ENCODE measurements around the gene ME3. TPM values are rescaled to one million over a fixed set of nuclear protein-coding genes. Genes with fewer than 3 reads are reported as not detected.

Gene ME3
- total RNA-seq, 1 experiment from 2014 or later, result 83.8 TPM

- intact Hi-C loops (cut with micrococcal nuclease), result loop anchor here (2.0 to 5.0 kb wide), 3 partner anchors 15 to 130 kb away; no protein-coding TSS in a partner anchor
- peak overlapping the region; percentile 66 for H3K9ac ChIP-seq (ENCODE audit: low read length)
Measured at GRCh38 chr11:86592047-86592591, 80.3 kb downstream of the ME3 start.

DNA sequence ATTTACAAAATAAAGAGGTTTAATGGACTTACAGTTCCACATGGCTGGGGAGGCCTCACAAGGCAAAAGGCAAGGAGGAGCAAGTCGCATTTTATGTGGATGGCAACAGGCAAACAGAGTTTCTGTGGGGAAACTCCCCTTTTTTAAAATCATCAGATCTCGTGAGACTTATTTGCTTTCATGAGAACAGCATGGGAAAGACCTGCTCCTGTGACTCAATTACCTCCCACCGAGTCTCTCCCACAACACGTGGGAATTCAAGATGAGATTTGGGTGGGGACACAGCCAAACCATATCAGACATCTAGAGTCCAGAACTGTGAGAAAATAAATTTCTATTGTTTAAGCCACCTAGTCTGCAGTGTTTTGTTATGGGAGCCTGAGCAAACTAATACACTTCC, 80.8 kb downstream of the ME3 start:
- Histone ChIP-seq H3F3A (ENCODE audit: low read length, unreplicated experiment) (peaks cover 14% of the 10 kb centered on the region), H4K20me1 (ENCODE audit: low read length) (no peaks in the 10 kb centered on the region), H3K79me2 (ENCODE audit: low read length) (no peaks in the 10 kb centered on the region), H3K27ac (ENCODE audit: low read length) (peak overlapping the region; percentile 95), H3K4me3 (ENCODE audit: low read length) (no peak overlapping the region), H3K36me3 (ENCODE audit: low read depth, low read length) (no peaks in the 10 kb centered on the region), H3K9ac (ENCODE audit: low read length) (0 out of 2 replicates have a peak overlapping the region, but pooled peaks have one; percentile 66), H2AFZ (ENCODE audit: low read length) (no peak overlapping the region), H3K9me2 (replicated peaks; ENCODE audit: low read length) (no peaks in the 10 kb centered on the region), H3K27me3 (ENCODE audit: low read length) (no peaks in the 10 kb centered on the region), H3K4me1 (ENCODE audit: insufficient read depth, low read length) (peaks cover 39% of the 10 kb centered on the region), H3K4me2 (ENCODE audit: low read length) (no peak overlapping the region), H3K9me3 (ENCODE audit: low read length) (no peaks in the 10 kb centered on the region)
- CTCF ChIA-PET, result no interaction called here
- BruUV-seq (replicated peaks), result no TSS peak
- no peak for DNase-seq
- intact Hi-C loops (cut with micrococcal nuclease), result loop anchor here (2.0 to 5.0 kb wide), 3 partner anchors 15 to 129 kb away; no protein-coding TSS in a partner anchor
- POLR2A ChIA-PET (ENCODE audit: unreplicated experiment), result no interaction called here
- ATAC-seq, result no peak
- TF ChIP-seq EZH2 (IDR thresholded peaks at IDR 0.05; ENCODE audit: low read length, unreplicated experiment), result no peak
- no peak for TF ChIP-seq CTCF (conservative IDR thresholded peaks at IDR 0.05; ENCODE audit: low read depth, low read length)
- TF ChIP-seq EZH2phosphoT487 (IDR thresholded peaks at IDR 0.05; ENCODE audit: borderline replicate concordance, low read length), result no peak

More at GRCh38 chr11:86592047-86592591, 80.3 kb downstream of the ME3 start:
- Histone ChIP-seq H3K4me1 (ENCODE audit: insufficient read depth, low read length) (peaks cover 39% of the 10 kb centered on the region), H3K9me3 (ENCODE audit: low read length) (no peaks in the 10 kb centered on the region), H3K9me2 (replicated peaks; ENCODE audit: low read length) (no peaks in the 10 kb centered on the region), H3K4me3 (ENCODE audit: low read length) (no peak overlapping the region), H3F3A (ENCODE audit: low read length, unreplicated experiment) (peaks cover 14% of the 10 kb centered on the region), H3K27me3 (ENCODE audit: low read length) (no peaks in the 10 kb centered on the region), H3K4me2 (ENCODE audit: low read length) (peak overlapping the region; percentile 71), H4K20me1 (ENCODE audit: low read length) (no peaks in the 10 kb centered on the region), H3K36me3 (ENCODE audit: low read depth, low read length) (no peaks in the 10 kb centered on the region), H2AFZ (ENCODE audit: low read length) (no peak overlapping the region), H3K79me2 (ENCODE audit: low read length) (no peaks in the 10 kb centered on the region), H3K27ac (ENCODE audit: low read length) (peak overlapping the region; percentile 95)
- POLR2A ChIA-PET (ENCODE audit: unreplicated experiment), result no interaction called here
- no TSS peak for BruUV-seq (replicated peaks)
- CTCF ChIA-PET, result interaction anchor here (1.1 kb wide), 1 partner anchor 231 kb away, joined by 3 read pairs; no protein-coding TSS in a partner anchor
- no peak for ATAC-seq
- DNase-seq, result peak; percentile 59
- TF ChIP-seq EZH2phosphoT487 (IDR thresholded peaks at IDR 0.05; ENCODE audit: borderline replicate concordance, low read length), result no peak
- TF ChIP-seq CTCF (conservative IDR thresholded peaks at IDR 0.05; ENCODE audit: low read depth, low read length), result no peak
- TF ChIP-seq EZH2 (IDR thresholded peaks at IDR 0.05; ENCODE audit: low read length, unreplicated experiment), result no peak

- Histone ChIP-seq H3K27me3 (ENCODE audit: low read length) (no peaks in the 10 kb centered on the region), H3F3A (ENCODE audit: low read length, unreplicated experiment) (peaks cover 14% of the 10 kb centered on the region), H3K4me1 (ENCODE audit: insufficient read depth, low read length) (peaks cover 36% of the 10 kb centered on the region), H3K9ac (ENCODE audit: low read length) (no peak overlapping the region), H3K9me2 (replicated peaks; ENCODE audit: low read length) (no peaks in the 10 kb centered on the region), H3K36me3 (ENCODE audit: low read depth, low read length) (no peaks in the 10 kb centered on the region), H3K4me3 (ENCODE audit: low read length) (no peak overlapping the region), H4K20me1 (ENCODE audit: low read length) (no peaks in the 10 kb centered on the region), H3K9me3 (ENCODE audit: low read length) (no peaks in the 10 kb centered on the region), H3K79me2 (ENCODE audit: low read length) (no peaks in the 10 kb centered on the region), H3K4me2 (ENCODE audit: low read length) (no peak overlapping the region), H3K27ac (ENCODE audit: low read length) (no peak overlapping the region), H2AFZ (ENCODE audit: low read length) (no peak overlapping the region)
- ChIA-PET POLR2A (ENCODE audit: unreplicated experiment) (no interaction called here), CTCF (no interaction called here)
- intact Hi-C loops (cut with micrococcal nuclease), result loop anchor here (5.0 kb wide), 2 partner anchors 68 to 128 kb away; no protein-coding TSS in a partner anchor
- BruUV-seq (replicated peaks), result no TSS peak
- ATAC-seq (no peak), DNase-seq (no peak)
- no peak for TF ChIP-seq EZH2phosphoT487 (IDR thresholded peaks at IDR 0.05; ENCODE audit: borderline replicate concordance, low read length)
- no peak for TF ChIP-seq CTCF (conservative IDR thresholded peaks at IDR 0.05; ENCODE audit: low read depth, low read length)
- no peak for TF ChIP-seq EZH2 (IDR thresholded peaks at IDR 0.05; ENCODE audit: low read length, unreplicated experiment)
Measured at GRCh38 chr11:86589856-86590589, 82.4 kb downstream of the ME3 start.
